Common myeloid progenitor, CD34-positive (primary cell): Measurements from ENCODE around the gene CEBPB.
A peak's percentile ranks its signal among the peaks of the same experiment; 100 is the strongest.

Source experiments
- CTCF ChIA-PET: fragments of 350-600 bp; sonication (Branson Sonifier 250); formaldehyde crosslinking; loops from one replicate; lab custom pipeline; 2021; ENCODE audit warnings: antibody characterized with exemption; lab: Charles Lee
- POLR2A ChIA-PET: fragments of 350-600 bp; sonication (Branson Sonifier 250); formaldehyde crosslinking; loops from one replicate; lab custom pipeline; 2021; ENCODE audit warnings: antibody characterized with exemption; lab: Charles Lee
- DNase-seq, 3 donors: peaks; one replicate each; pipeline versions ENCODE4 v3.0.0 to v3.0.0-alpha.2; 2013
- H3K27ac ChIP-seq, 2 experiments: 1 replicate in 1 of 2; 2 replicates in 1 of 2; pipeline ENCODE4 v1.7.0; 2013; ENCODE audit warnings: inconsistent platforms in 2 of 2, low read length in 2 of 2, mild to moderate bottlenecking in 2 of 2, low read depth in 1 of 2, moderate library complexity in 1 of 2; ENCODE audit not compliant: severe bottlenecking in 2 of 2, insufficient read depth in 1 of 2, poor library complexity in 1 of 2
- H3K27me3 ChIP-seq, 5 experiments: replicated peaks in 2 of 5; 1 replicate in 3 of 5; 2 replicates in 2 of 5; pipeline versions ENCODE4 v1.6.1 to v1.7.0; 2013; ENCODE audit warnings: low read length in 4 of 5, mild to moderate bottlenecking in 2 of 5, moderate library complexity in 2 of 5, inconsistent platforms in 1 of 5; ENCODE audit not compliant: insufficient read depth in 5 of 5, control insufficient read depth in 4 of 5
- H3K36me3 ChIP-seq, 4 experiments: 1 replicate in 2 of 4; 2 replicates in 2 of 4; pipeline versions ENCODE4 v1.6.1 to v1.7.0; 2013; ENCODE audit warnings: low read length in 3 of 4, control low read depth in 1 of 4, mild to moderate bottlenecking in 1 of 4; ENCODE audit not compliant: control insufficient read depth in 4 of 4, insufficient read depth in 4 of 4
- H3K4me1 ChIP-seq, 4 experiments: 1 replicate in 3 of 4; 2 replicates in 1 of 4; pipeline versions ENCODE4 v1.6.1 to v1.7.1; 2013; ENCODE audit warnings: low read length in 3 of 4, mild to moderate bottlenecking in 3 of 4, control low read depth in 1 of 4, inconsistent platforms in 1 of 4, moderate library complexity in 1 of 4; ENCODE audit not compliant: control insufficient read depth in 4 of 4, insufficient read depth in 4 of 4; ENCODE audit errors: control extremely low read depth in 1 of 4
- H3K4me3 ChIP-seq, 7 experiments: 1 replicate in 4 of 7; 2 replicates in 3 of 7; pipeline versions ENCODE4 v1.5.1 to v1.7.0; 2013; ENCODE audit warnings: mild to moderate bottlenecking in 7 of 7, low read length in 6 of 7, moderate library complexity in 6 of 7, inconsistent platforms in 2 of 7, low read depth in 2 of 7, control low read depth in 1 of 7; ENCODE audit not compliant: insufficient read depth in 4 of 7, control insufficient read depth in 1 of 7; ENCODE audit errors: extremely low read depth in 1 of 7
- H3K9me3 ChIP-seq, 5 experiments: 1 replicate in 4 of 5; 2 replicates in 1 of 5; pipeline versions ENCODE4 v1.6.1 to v1.7.1; 2013; ENCODE audit warnings: low read length in 4 of 5, mild to moderate bottlenecking in 2 of 5, inconsistent platforms in 1 of 5, low read depth in 1 of 5, moderate library complexity in 1 of 5; ENCODE audit not compliant: control insufficient read depth in 4 of 5, insufficient read depth in 2 of 5; ENCODE audit errors: control extremely low read depth in 1 of 5
- WGBS: methylation state at CpG from one replicate; pipeline ENCODE4 v1.1.5; 2013; ENCODE audit not compliant: insufficient coverage; 5-methylcytosine and 5-hydroxymethylcytosine counted together

The CEBPB gene

DNA sequence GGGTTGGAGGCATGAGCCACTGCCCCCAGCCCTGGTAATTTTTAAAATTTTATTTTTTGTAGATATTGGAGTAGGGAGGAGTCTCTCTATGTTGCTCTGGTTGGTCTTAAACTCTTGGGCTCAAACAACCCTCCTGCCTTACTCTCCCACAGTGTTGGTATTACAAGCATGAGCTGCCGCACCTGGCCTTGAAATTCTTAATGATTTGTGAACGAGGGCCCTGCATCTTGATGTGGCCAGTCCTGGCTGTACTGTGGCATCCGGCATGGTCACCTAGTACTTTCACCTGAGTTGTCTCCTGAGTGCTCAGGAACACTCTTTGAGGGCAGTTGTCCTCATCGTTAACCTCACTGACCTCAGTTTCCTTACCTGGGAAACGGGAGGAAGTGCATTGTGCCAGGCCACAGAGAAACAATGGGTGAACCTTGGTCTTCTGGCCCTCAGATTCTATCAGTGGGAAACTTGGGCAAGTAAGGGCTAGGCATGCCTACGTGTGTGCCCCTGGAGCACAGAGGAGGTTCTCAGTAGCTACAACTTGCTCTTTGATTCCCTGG lies 19.5 kb downstream of the CEBPB start:
- H3K4me3 ChIP-seq = no peak overlapping the region
- H3K27me3 ChIP-seq = no peaks in the 10 kb centered on the region
- H3K36me3 ChIP-seq = no peaks in the 10 kb centered on the region
- 84% methylated on average over 5 of the region's 6 CpGs for WGBS
- no peak overlapping the region for H3K27ac ChIP-seq
- H3K4me1 ChIP-seq = peaks cover 0 to 16% (median 9%) of the 10 kb centered on the region in 4 experiments
- ChIA-PET CTCF (interaction anchor here (1.0 to 1.7 kb wide), 4 partner anchors 9 to 293 kb away, joined by 3 to 6 read pairs (median 3); no protein-coding TSS in a partner anchor), POLR2A (no interaction called here)
- H3K9me3 ChIP-seq = no peaks in the 10 kb centered on the region
- no peak for DNase-seq

- H3K27me3 ChIP-seq = no peaks in the 10 kb centered on the region
- no peaks in the 10 kb centered on the region for H3K36me3 ChIP-seq
- ChIA-PET POLR2A (no interaction called here), CTCF (interaction anchor here (1.0 to 1.7 kb wide), 5 partner anchors 10 to 183 kb away, joined by 3 to 6 read pairs (median 4); no protein-coding TSS in a partner anchor)
- H3K27ac ChIP-seq = no peak overlapping the region
- H3K4me1 ChIP-seq = peaks cover 0 to 19% (median 12%) of the 10 kb centered on the region in 4 experiments
- no peak overlapping the region for H3K4me3 ChIP-seq
- peak in 2 of 3 donors; percentile 50 to 54 for DNase-seq
- 4% methylated on average over 4 of the region's 5 CpGs for WGBS
- H3K9me3 ChIP-seq = no peaks in the 10 kb centered on the region
Measured at GRCh38 chr20:50211091-50211490, 20.5 kb downstream of the CEBPB start.

GRCh38 chr20:50213531-50214106 lies 23.0 kb downstream of the CEBPB start:
- no peak for DNase-seq
- no peak overlapping the region for H3K27ac ChIP-seq
- no peaks in the 10 kb centered on the region for H3K9me3 ChIP-seq
- ChIA-PET CTCF (interaction anchor here (1.0 kb wide), 1 partner anchor 251 kb away, joined by 3 read pairs; no protein-coding TSS in a partner anchor), POLR2A (no interaction called here)
- peaks cover 0 to 19% (median 12%) of the 10 kb centered on the region in 4 experiments for H3K4me1 ChIP-seq
- no peak overlapping the region for H3K4me3 ChIP-seq
- no peaks in the 10 kb centered on the region for H3K36me3 ChIP-seq
- 86% methylated on average over 5 of the region's 7 CpGs for WGBS
- H3K27me3 ChIP-seq = no peaks in the 10 kb centered on the region

DNA sequence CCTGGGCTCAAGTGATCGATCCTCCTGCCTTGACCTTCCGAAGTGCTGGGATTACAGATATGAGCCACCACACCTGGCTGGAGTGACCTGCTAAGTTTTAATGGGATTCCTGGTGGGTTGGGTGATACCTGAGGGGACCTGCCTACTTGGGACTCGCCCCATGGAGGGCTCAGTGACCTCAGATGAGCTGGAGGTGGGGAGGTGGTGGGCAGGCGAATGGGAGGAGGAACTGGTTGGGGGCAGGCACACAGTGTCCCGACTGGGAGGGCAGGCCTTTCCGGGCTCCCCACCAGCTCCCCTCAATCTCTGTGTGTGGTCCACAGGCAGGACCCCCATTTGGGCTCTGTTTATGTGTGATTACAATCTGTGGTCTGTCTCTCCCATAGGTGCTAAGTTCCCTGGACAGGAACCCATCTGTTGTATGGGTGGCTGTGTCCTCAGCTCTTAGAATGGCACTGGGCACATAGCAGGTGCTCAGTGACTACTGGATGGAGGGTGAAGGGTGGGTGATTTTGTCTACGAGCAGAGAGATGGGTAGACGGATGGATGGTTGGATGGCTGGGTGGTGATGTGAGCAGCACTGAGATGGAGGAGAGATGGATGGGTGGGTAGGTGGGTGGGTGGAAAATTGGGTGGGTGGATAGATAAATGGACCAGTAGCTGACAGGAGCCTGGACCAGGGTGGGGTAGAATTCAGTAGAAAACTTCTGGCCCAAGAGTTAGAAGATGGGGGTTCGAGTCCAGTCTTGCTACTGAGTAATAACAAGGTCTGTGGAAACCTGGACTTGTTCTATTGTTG lies 23.8 kb downstream of the CEBPB start:
- H3K27me3 ChIP-seq = no peaks in the 10 kb centered on the region
- H3K4me1 ChIP-seq = peaks cover 0 to 19% (median 12%) of the 10 kb centered on the region in 4 experiments
- H3K9me3 ChIP-seq = no peaks in the 10 kb centered on the region
- H3K4me3 ChIP-seq = no peak overlapping the region
- H3K27ac ChIP-seq = no peak overlapping the region
- H3K36me3 ChIP-seq = no peaks in the 10 kb centered on the region
- ChIA-PET CTCF (interaction anchor here (1.0 kb wide), 1 partner anchor 250 kb away, joined by 3 read pairs; no protein-coding TSS in a partner anchor), POLR2A (no interaction called here)
- no peak for DNase-seq
- 94% methylated on average over 5 of the region's 9 CpGs for WGBS

DNA sequence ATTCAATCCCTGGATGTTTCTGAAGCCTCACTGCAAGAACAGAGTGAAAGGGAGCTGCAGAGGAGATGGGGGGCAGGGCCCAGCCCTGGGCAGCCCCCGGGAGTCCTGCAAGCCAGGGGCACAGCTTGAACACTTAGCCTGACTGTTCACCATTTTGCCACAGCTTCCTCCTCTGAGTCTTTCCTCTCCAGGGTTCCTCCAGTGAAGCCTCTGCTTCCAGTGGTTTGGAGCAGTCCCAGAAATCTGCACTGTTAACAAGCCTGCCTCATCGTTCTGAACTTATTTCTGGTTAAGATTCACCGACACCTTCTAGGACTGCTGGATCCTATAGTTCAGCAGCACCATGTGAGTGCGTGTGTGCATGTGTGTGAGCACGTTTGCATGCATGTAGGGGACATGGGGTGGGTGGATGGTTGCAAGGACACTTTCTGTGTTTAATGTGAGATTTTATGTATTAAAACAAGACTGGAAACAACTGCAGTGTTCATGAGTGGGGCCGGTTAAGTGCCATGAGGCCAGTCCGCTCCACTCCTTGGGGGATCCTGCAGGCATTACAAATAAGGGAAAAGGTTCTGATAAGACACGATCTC lies 24.6 kb downstream of the CEBPB start:
- Histone ChIP-seq H3K27ac (no peak overlapping the region), H3K4me1 (peaks cover 0 to 19% (median 12%) of the 10 kb centered on the region in 4 experiments), H3K9me3 (no peaks in the 10 kb centered on the region), H3K36me3 (no peaks in the 10 kb centered on the region), H3K27me3 (no peaks in the 10 kb centered on the region), H3K4me3 (no peak overlapping the region)
- DNase-seq = peak in 2 of 3 donors; percentile 32 to 38
- WGBS = 42% methylated on average over 7 of the region's 8 CpGs
- CTCF ChIA-PET = no interaction called here
- POLR2A ChIA-PET = no interaction called here

- ChIA-PET CTCF (interaction anchor here (0.7 kb wide), 1 partner anchor 410 kb away, joined by 3 read pairs; no protein-coding TSS in a partner anchor), POLR2A (no interaction called here)
- no peak for DNase-seq
- 93% methylated on average over 5 of the region's 9 CpGs for WGBS
- H3K4me3 ChIP-seq = no peak overlapping the region
- no peaks in the 10 kb centered on the region for H3K27me3 ChIP-seq
- H3K4me1 ChIP-seq = peaks cover 0 to 15% (median 10%) of the 10 kb centered on the region in 4 experiments
- no peaks in the 10 kb centered on the region for H3K9me3 ChIP-seq
- no peak overlapping the region for H3K27ac ChIP-seq
- no peaks in the 10 kb centered on the region for H3K36me3 ChIP-seq
Measured at GRCh38 chr20:50215926-50216325, 25.3 kb downstream of the CEBPB start.
